Thyroid gland (tissue), 4 donors: Measurements from ENCODE around the gene VWA3B. TPM values are rescaled to one million over a fixed set of nuclear protein-coding genes. Genes with fewer than 3 reads are reported as not detected.

Experiments
- DNase-seq, 2 donors: peaks; one replicate each; pipeline ENCODE4 v3.0.0-alpha.2; 2019
- H3K27ac ChIP-seq, 3 donors: fragments of 200-600 bp; sonication (generic); 1 replicate in 2 of 3; 2 replicates in 1 of 3; pipeline ENCODE4 v1.5.1; 2016 to 2019; ENCODE audit warnings: mild to moderate bottlenecking in 1 of 3, moderate library complexity in 1 of 3
- H3K27me3 ChIP-seq: fragments of 200-600 bp; sonication (generic); one replicate; pipeline ENCODE4 v1.5.1; 2019
- H3K36me3 ChIP-seq, 2 donors: fragments of 200-600 bp; sonication (generic); one replicate each; pipeline ENCODE4 v1.5.1; 2016 to 2019
- H3K4me1 ChIP-seq, 2 donors: fragments of 200-600 bp; sonication (generic); one replicate each; pipeline ENCODE4 v1.5.1; 2017 to 2019
- H3K4me3 ChIP-seq, 3 donors: fragments of 200-600 bp; sonication (generic); replicated peaks in 1 of 3; 1 replicate in 2 of 3; 2 replicates in 1 of 3; pipeline ENCODE4 v1.5.1; 2016; ENCODE audit warnings: mild to moderate bottlenecking in 1 of 3
- H3K9me3 ChIP-seq: fragments of 200-600 bp; sonication (generic); one replicate; pipeline ENCODE4 v1.5.1; 2017
- CTCF ChIP-seq, 6 experiments: fragments of 200-600 bp in 3 of 6; fragments of 450-650 bp in 3 of 6; sonication (generic) in 3 of 6; IDR thresholded peaks; one replicate each; pipeline ENCODE4 v1.5.1; 2016 to 2019; ENCODE audit warnings: antibody characterized with exemption in 6 of 6, mild to moderate bottlenecking in 2 of 6, inconsistent platforms in 1 of 6, moderate library complexity in 1 of 6
- POLR2A ChIP-seq, 2 donors: fragments of 450-650 bp; IDR thresholded peaks; one replicate each; pipeline ENCODE4 v1.6.1; 2017; ENCODE audit warnings: antibody characterized with exemption in 2 of 2, mild to moderate bottlenecking in 2 of 2, moderate library complexity in 1 of 2
- WGBS, 2 donors: methylation state at CpG; one replicate each; pipeline ENCODE4 v1.1.5; 2017; 5-methylcytosine and 5-hydroxymethylcytosine counted together
- intact Hi-C: fragments of 100-400 bp; cut with DNase I; formaldehyde crosslinking; loops from one replicate; pipeline ENCODE4 v1.15.1; 2023
- total RNA-seq, 4 donors: library from RNA; depleted of rRNA; stranded (reverse); fragments of >200 nt; gene quantifications; one replicate each; pipeline ENCODE4 v1.2.3, GENCODE V29; 2016

Gene VWA3B
- total RNA-seq, 4 donors from 2014 or later: 0.81 TPM; not detected in 3

- no peak for TF ChIP-seq CTCF (IDR thresholded peaks at IDR 0.05)
- no peak for TF ChIP-seq POLR2A (IDR thresholded peaks at IDR 0.05)
- Histone ChIP-seq H3K27me3 (no peaks in the 10 kb centered on the region), H3K36me3 (no peaks in the 10 kb centered on the region), H3K4me3 (no peak overlapping the region), H3K9me3 (no peaks in the 10 kb centered on the region), H3K4me1 (no peaks in the 10 kb centered on the region), H3K27ac (no peak overlapping the region)
- intact Hi-C loops: no loop called here
- WGBS, 2 donors: 81 to 86% methylated on average over 7 of the region's 7 CpGs
- DNase-seq: no peak
Observed at GRCh38 chr2:98296440-98296839, 209.5 kb downstream of the VWA3B start.

GRCh38 chr2:98297817-98298682 lies 211.1 kb downstream of the VWA3B start:
- no peaks in the 10 kb centered on the region for H3K9me3 ChIP-seq
- no peaks in the 10 kb centered on the region for H3K36me3 ChIP-seq
- no peak for DNase-seq
- H3K27me3 ChIP-seq: no peaks in the 10 kb centered on the region
- H3K4me1 ChIP-seq: no peaks in the 10 kb centered on the region
- H3K27ac ChIP-seq: no peak overlapping the region
- TF ChIP-seq CTCF (IDR thresholded peaks at IDR 0.05): no peak
- TF ChIP-seq POLR2A (IDR thresholded peaks at IDR 0.05): no peak
- no peak overlapping the region for H3K4me3 ChIP-seq
- WGBS, 2 donors: 70 to 74% methylated on average over 12 of the region's 12 CpGs
- intact Hi-C loops: no loop called here

- H3K4me1 ChIP-seq: no peaks in the 10 kb centered on the region
- no peak for TF ChIP-seq CTCF (IDR thresholded peaks at IDR 0.05)
- no peak for TF ChIP-seq POLR2A (IDR thresholded peaks at IDR 0.05)
- intact Hi-C loops: no loop called here
- no peak for DNase-seq
- WGBS, 2 donors: 57 to 58% methylated on average over 6 of the region's 6 CpGs
- H3K9me3 ChIP-seq: no peaks in the 10 kb centered on the region
- no peaks in the 10 kb centered on the region for H3K36me3 ChIP-seq
- no peak overlapping the region for H3K27ac ChIP-seq
- no peak overlapping the region for H3K4me3 ChIP-seq
- no peaks in the 10 kb centered on the region for H3K27me3 ChIP-seq
Observed at GRCh38 chr2:98298683-98299164, 211.8 kb downstream of the VWA3B start.

- H3K4me3 ChIP-seq: no peak overlapping the region
- H3K4me1 ChIP-seq: no peaks in the 10 kb centered on the region
- TF ChIP-seq POLR2A (IDR thresholded peaks at IDR 0.05) (no peak), CTCF (IDR thresholded peaks at IDR 0.05) (no peak)
- intact Hi-C loops: no loop called here
- no peaks in the 10 kb centered on the region for H3K27me3 ChIP-seq
- no peak overlapping the region for H3K27ac ChIP-seq
- 61 to 76% methylated on average over 8 of the region's 8 CpGs for WGBS, 2 donors
- H3K9me3 ChIP-seq: no peaks in the 10 kb centered on the region
- H3K36me3 ChIP-seq: no peaks in the 10 kb centered on the region
- DNase-seq: no peak
Observed at GRCh38 chr2:98299211-98299905, 212.4 kb downstream of the VWA3B start.
